ENCODE data around the gene ENTPD6. TPM values are rescaled to one million over a fixed set of nuclear protein-coding genes. Genes with fewer than 3 reads are reported as not detected.

ENTPD6 gene
- polyA plus RNA-seq (2013, experiment 1 of 2), result 33.8 TPM
- 27.6 TPM for polyA plus RNA-seq (2013, experiment 2 of 2)

DNA sequence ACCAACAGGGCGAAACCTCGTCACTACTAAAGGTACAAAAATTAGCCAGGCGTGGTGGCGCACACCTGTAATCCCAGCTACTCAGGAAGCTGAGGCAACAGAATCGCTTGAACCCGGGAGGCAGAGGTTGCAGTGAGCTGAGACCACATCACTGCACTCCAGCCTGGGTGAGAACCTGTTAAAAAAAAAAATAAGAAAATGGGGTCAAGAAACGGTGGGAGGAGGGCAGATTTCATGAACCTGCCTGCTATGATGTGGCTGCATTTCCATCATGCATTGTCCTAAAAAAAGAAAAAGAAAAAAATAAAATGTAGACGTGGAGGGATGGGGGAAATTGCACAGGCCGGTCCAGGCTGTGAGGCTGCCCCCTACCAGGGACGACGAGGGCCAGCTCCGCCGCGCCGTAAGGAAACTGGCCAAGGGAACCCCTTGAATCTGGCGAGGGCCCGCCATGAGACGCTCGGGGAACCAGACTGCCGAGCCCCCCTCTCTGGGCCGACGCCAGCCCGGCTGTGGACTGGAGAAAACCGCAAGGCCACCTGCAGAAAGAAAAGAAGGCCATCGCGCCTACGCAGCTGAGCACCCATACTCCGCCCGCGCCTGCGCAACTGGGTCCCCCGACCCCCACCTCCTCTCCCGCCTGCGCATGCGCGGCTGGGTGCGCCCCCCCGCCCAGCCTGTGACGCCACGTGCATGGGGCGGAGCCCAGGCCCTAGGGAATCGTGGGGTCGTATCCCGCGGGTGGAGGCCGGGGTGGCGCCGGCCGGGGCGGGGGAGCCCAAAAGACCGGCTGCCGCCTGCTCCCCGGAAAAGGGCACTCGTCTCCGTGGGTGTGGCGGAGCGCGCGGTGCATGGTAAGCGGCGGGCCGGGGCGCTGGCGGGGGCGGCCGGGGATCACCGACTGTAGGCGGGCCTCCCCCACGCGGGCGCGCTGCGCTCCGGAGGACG is at the start of gene ENTPD6:
TSS of gene ENTPD6 (plus strand) at position 699 of the 948 bp plus-strand sequence. CDS start 10,825 bp downstream, outside the sequence.
- WGBS, 2 experiments (ENCODE audit: insufficient coverage in 2 of 2), result 8 to 13% methylated on average over 46 to 68 of the region's 75 CpGs
- peak within 1 kb of the TSS; percentile 36 for H3K27ac ChIP-seq (ENCODE audit: low read depth, low read length, severe bottlenecking)
- no peaks in the 10 kb centered on the region for H3K4me1 ChIP-seq (ENCODE audit: control insufficient read depth, insufficient read depth, low read length, poor library complexity, severe bottlenecking)
- H3K4me3 ChIP-seq (ENCODE audit: extremely low read depth, insufficient read depth, low read length, poor library complexity, severe bottlenecking), result peak within 1 kb of the TSS; percentile 91
- H3K9me3 ChIP-seq (ENCODE audit: control insufficient read depth, low read length), result no peaks in the 10 kb centered on the region
- H3K36me3 ChIP-seq (ENCODE audit: control insufficient read depth, insufficient read depth, low read length), result peaks cover 10% of the 10 kb centered on the region

DNA sequence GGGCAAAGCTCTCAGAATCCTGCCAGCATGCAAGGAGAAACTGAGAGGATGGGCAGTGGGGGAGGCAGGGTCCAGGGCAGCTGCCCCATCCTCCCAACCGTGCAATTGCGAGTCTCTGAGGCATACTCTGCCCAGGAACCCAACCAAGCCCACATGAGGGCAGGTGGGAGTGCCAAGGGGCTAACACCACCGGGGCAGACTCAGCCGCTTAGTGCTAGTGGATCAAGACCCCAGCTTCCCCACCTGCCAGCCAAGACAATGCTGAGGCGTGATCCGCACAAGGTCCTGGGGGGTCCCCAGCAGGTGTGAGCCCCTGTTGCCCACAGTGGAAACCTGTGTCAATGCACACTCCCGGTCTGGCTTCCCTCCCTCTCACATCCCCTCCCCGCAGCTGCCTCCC is 48.5 kb upstream of the ENTPD6 start:
- Histone ChIP-seq H3K9me3 (ENCODE audit: control insufficient read depth, low read length) (no peaks in the 10 kb centered on the region), H3K27ac (ENCODE audit: low read depth, low read length, severe bottlenecking) (no peak overlapping the region), H3K4me3 (ENCODE audit: extremely low read depth, insufficient read depth, low read length, poor library complexity, severe bottlenecking) (no peak overlapping the region), H3K4me1 (ENCODE audit: control insufficient read depth, insufficient read depth, low read length, poor library complexity, severe bottlenecking) (no peaks in the 10 kb centered on the region), H3K36me3 (ENCODE audit: control insufficient read depth, insufficient read depth, low read length) (no peaks in the 10 kb centered on the region)
- 81 to 87% methylated on average over 8 of the region's 8 CpGs for WGBS, 2 experiments (ENCODE audit: insufficient coverage in 2 of 2)

DNA sequence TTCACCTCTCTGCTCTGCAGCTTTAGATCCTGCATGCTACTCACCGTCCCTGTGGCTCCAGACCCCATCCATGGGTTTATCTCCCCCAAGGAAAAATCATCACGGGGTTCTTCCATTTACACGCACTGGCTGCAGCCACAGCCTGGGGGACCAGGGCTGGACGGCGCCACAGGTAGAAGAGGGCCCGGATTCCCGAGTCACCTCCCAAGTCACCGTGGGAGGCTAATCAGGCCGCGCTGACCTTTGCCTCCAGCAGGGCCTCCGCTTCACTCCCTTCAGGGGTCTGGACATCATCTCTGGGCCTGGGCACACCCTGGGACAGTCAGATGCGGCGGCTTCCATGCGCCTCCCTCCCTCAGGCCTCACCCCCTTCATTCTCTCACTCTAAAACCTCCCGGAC is 47.8 kb upstream of the ENTPD6 start:
- Histone ChIP-seq H3K4me1 (ENCODE audit: control insufficient read depth, insufficient read depth, low read length, poor library complexity, severe bottlenecking) (no peaks in the 10 kb centered on the region), H3K36me3 (ENCODE audit: control insufficient read depth, insufficient read depth, low read length) (no peaks in the 10 kb centered on the region), H3K9me3 (ENCODE audit: control insufficient read depth, low read length) (no peaks in the 10 kb centered on the region), H3K27ac (ENCODE audit: low read depth, low read length, severe bottlenecking) (no peak overlapping the region), H3K4me3 (ENCODE audit: extremely low read depth, insufficient read depth, low read length, poor library complexity, severe bottlenecking) (no peak overlapping the region)
- 92% methylated on average over 11 to 12 of the region's 15 CpGs for WGBS, 2 experiments (ENCODE audit: insufficient coverage in 2 of 2)

DNA sequence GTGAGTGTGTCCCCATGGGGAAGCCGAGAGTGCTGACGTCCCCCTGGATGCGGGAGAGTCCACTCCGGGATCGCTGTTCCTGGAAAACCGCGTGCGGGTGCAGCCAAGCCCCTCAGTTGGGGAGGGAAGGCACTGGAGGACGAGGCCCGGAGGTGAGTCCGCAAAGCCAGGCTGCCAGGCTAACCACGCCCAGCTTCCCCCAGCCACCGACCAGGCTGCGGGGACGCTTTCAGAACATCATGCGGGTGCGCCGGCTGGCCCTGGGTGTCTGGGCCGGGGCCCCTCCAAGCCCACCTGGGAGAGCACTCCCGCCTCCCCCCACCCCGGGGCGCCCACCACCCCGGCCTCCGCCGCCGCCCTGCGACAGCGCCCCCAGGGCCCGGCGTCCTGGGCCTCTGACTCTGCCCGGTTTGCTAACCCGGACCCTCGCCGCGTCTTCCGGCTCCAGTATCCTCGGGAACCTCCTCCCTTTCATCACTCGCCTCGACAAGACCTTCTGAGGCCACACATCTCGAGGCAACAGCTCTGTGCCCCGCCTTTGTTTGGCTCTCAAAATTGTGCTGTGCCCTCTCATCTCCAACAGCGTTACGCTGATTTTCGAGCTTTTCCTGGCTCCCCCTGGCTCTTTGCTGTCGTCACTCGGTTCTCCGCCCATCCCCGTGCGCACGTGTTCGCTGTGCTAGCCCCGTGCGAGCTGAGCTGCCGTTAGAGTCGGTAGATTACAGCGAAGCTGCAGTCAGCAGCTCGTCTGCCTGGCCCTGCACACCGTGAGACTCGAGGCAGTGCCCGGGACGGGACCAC is 47.1 kb upstream of the ENTPD6 start:
- Histone ChIP-seq H3K4me3 (ENCODE audit: extremely low read depth, insufficient read depth, low read length, poor library complexity, severe bottlenecking) (no peak overlapping the region), H3K27ac (ENCODE audit: low read depth, low read length, severe bottlenecking) (no peak overlapping the region), H3K9me3 (ENCODE audit: control insufficient read depth, low read length) (no peaks in the 10 kb centered on the region), H3K4me1 (ENCODE audit: control insufficient read depth, insufficient read depth, low read length, poor library complexity, severe bottlenecking) (no peaks in the 10 kb centered on the region), H3K36me3 (ENCODE audit: control insufficient read depth, insufficient read depth, low read length) (no peaks in the 10 kb centered on the region)
- 39 to 46% methylated on average over 37 to 56 of the region's 61 CpGs for WGBS, 2 experiments (ENCODE audit: insufficient coverage in 2 of 2)

DNA sequence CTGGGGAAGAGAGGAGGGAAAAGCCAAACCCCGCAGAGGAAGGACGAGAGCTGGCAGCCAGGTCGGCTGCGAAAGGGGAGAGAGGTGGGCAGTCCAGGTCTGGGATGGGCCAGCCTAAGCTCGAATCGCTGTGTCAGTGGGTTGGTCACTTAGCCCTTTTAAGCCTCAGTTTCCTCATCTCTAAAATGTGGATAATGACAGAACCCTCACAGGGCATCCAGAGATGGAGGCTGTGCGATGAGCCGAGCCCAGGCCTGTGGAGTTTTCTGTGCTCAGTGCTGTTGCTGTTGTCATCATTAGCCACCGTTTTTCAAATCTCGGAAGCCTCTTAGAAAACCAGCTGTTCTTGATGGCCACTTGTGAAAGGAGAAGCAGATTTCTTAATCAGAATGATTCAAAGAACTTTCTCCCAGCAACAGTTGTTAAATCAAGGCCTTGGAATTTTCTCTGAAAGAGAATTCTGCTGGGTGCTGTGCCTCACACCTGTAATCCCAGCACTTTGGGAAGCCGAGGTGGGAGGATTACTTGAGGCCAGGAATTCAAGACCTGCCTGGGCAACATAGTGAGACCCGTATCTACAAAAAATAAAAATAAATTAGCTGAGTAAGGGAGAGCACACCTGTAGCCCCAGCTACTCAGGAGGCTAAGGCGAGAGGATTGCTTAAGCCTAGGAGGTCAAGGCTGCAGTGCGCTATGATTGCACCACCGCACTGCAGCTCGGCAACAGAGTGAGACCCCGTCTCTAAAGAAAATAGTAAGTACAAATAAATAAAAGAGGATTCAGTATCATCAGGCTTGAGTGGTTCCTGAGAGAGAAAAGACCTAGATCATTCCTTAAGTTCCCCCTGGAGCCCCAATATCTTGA is 46.3 kb upstream of the ENTPD6 start:
- no peaks in the 10 kb centered on the region for H3K4me1 ChIP-seq (ENCODE audit: control insufficient read depth, insufficient read depth, low read length, poor library complexity, severe bottlenecking)
- 79 to 82% methylated on average over 9 to 16 of the region's 17 CpGs for whole genome bisulfite sequencing, 2 experiments (ENCODE audit: insufficient coverage in 2 of 2)
- no peak overlapping the region for H3K4me3 ChIP-seq (ENCODE audit: extremely low read depth, insufficient read depth, low read length, poor library complexity, severe bottlenecking)
- no peaks in the 10 kb centered on the region for H3K9me3 ChIP-seq (ENCODE audit: control insufficient read depth, low read length)
- H3K27ac ChIP-seq (ENCODE audit: low read depth, low read length, severe bottlenecking), result no peak overlapping the region
- no peaks in the 10 kb centered on the region for H3K36me3 ChIP-seq (ENCODE audit: control insufficient read depth, insufficient read depth, low read length)

DNA sequence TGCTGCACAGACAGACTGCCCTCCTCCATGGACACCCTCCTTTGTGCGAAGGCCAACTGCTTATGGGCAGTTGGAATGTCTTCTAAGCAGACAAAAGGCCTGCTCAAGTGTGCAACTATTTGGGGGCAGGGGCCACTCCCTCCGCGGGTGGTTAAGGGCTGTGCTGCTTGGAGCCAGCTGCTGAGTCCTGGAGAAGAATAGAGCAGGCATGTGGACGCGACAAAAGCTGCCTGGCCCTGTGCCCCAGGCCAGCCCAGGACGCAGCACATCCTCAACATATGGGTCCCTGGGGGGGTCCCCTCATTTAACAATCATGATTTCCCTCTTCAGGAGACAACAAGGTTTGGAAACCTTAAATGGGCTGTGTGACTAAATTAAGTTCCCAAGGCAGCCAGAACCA is 45.5 kb upstream of the ENTPD6 start:
- H3K4me1 ChIP-seq (ENCODE audit: control insufficient read depth, insufficient read depth, low read length, poor library complexity, severe bottlenecking), result no peaks in the 10 kb centered on the region
- H3K9me3 ChIP-seq (ENCODE audit: control insufficient read depth, low read length), result no peaks in the 10 kb centered on the region
- no peak overlapping the region for H3K4me3 ChIP-seq (ENCODE audit: extremely low read depth, insufficient read depth, low read length, poor library complexity, severe bottlenecking)
- H3K36me3 ChIP-seq (ENCODE audit: control insufficient read depth, insufficient read depth, low read length), result no peaks in the 10 kb centered on the region
- 65 to 80% methylated on average over 5 of the region's 6 CpGs for WGBS, 2 experiments (ENCODE audit: insufficient coverage in 2 of 2)
- H3K27ac ChIP-seq (ENCODE audit: low read depth, low read length, severe bottlenecking), result no peak overlapping the region

DNA sequence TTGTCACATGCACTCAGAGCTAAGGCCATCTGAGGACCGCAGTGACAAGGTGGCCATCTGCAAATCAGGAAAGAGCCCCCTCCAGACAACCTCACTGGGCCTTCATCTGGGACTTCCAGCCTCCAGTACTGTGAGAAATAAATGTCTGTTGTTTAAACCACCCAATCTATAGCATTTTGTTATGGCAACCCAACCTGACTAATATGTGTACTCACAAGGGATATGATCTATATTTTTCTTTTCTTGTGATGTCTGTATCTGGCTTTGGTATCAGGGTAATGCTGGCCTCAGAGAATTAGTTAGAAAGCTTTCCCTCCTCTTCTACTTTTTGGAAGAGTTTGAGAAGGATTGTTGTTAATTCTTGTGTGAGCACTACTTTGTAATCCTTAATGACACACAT is 37.5 kb upstream of the ENTPD6 start:
- Histone ChIP-seq H3K9me3 (ENCODE audit: control insufficient read depth, low read length) (no peaks in the 10 kb centered on the region), H3K4me1 (ENCODE audit: control insufficient read depth, insufficient read depth, low read length, poor library complexity, severe bottlenecking) (no peaks in the 10 kb centered on the region), H3K27ac (ENCODE audit: low read depth, low read length, severe bottlenecking) (no peak overlapping the region), H3K36me3 (ENCODE audit: control insufficient read depth, insufficient read depth, low read length) (no peaks in the 10 kb centered on the region), H3K4me3 (ENCODE audit: extremely low read depth, insufficient read depth, low read length, poor library complexity, severe bottlenecking) (no peak overlapping the region)
- WGBS, 2 experiments (ENCODE audit: insufficient coverage in 2 of 2), result no CpG with 5 or more reads among the region's 1 CpG

DNA sequence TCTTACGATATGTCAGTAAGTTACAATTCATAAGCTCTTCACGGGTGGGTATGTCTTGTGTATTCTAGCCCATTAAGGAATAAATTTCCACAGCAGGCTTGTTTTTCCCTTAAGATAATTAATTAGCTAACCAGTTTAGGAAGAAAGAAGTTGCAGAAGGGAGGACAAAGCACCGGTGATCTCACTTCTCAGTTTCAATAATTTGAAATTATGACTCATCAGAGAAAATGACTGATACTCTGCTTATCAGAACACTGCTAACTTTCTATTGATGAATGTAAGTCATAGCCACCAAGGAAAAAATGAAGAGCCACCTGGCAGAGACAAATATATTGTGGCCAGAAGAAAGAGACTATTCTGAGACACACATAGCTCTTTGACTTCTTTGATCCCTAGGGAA is 35.0 kb upstream of the ENTPD6 start:
- Histone ChIP-seq H3K4me1 (ENCODE audit: control insufficient read depth, insufficient read depth, low read length, poor library complexity, severe bottlenecking) (no peaks in the 10 kb centered on the region), H3K9me3 (ENCODE audit: control insufficient read depth, low read length) (peaks cover 8% of the 10 kb centered on the region), H3K36me3 (ENCODE audit: control insufficient read depth, insufficient read depth, low read length) (no peaks in the 10 kb centered on the region), H3K27ac (ENCODE audit: low read depth, low read length, severe bottlenecking) (no peak overlapping the region), H3K4me3 (ENCODE audit: extremely low read depth, insufficient read depth, low read length, poor library complexity, severe bottlenecking) (no peak overlapping the region)
- no CpG with 5 or more reads among the region's 3 CpGs for WGBS, 2 experiments (ENCODE audit: insufficient coverage in 2 of 2)

DNA sequence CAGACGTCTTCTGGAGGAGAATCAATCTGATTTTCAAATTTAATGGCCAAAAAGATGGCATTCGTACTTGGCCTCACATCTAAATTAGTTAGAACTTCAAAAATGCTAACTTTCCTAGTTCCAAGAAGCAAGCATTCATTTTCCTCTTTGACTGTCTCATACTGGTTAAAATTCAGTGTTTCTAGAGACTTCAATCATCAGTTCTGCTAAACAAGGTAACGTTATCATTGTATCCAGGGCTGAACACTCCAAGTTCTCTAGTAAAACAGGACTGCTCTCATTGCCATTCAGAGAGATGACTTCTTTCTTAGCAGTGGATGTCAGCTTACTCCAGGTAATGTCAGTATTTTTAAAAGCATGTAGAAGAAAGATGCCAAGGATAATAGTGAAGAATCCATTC is 34.6 kb upstream of the ENTPD6 start:
- Histone ChIP-seq H3K4me3 (ENCODE audit: extremely low read depth, insufficient read depth, low read length, poor library complexity, severe bottlenecking) (no peak overlapping the region), H3K27ac (ENCODE audit: low read depth, low read length, severe bottlenecking) (no peak overlapping the region), H3K9me3 (ENCODE audit: control insufficient read depth, low read length) (peaks cover 8% of the 10 kb centered on the region), H3K4me1 (ENCODE audit: control insufficient read depth, insufficient read depth, low read length, poor library complexity, severe bottlenecking) (no peaks in the 10 kb centered on the region), H3K36me3 (ENCODE audit: control insufficient read depth, insufficient read depth, low read length) (no peaks in the 10 kb centered on the region)
- whole genome bisulfite sequencing, 2 experiments (ENCODE audit: insufficient coverage in 2 of 2), result 61 to 65% methylated on average over 2 to 3 of the region's 3 CpGs

DNA sequence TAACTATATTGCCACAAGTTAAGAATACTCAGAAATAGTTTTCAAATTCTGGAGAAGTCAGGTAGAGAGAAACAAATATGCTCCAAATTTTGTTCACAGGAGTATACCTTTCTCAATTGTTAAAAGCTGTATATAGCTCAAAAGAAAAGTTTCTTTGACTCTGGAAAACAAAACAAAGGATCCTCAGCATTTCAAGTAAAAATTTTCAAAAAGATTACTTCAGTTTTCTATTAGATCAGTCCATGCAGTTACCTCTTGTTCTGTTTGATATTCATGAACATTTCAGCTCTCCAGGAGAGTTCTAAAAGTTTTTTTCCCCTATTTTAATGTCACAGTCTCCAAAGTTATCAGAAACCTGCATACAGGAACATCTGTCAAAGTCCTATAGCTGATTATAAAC is 30.4 kb upstream of the ENTPD6 start:
- H3K4me1 ChIP-seq (ENCODE audit: control insufficient read depth, insufficient read depth, low read length, poor library complexity, severe bottlenecking), result no peaks in the 10 kb centered on the region
- no peak overlapping the region for H3K27ac ChIP-seq (ENCODE audit: low read depth, low read length, severe bottlenecking)
- no peak overlapping the region for H3K4me3 ChIP-seq (ENCODE audit: extremely low read depth, insufficient read depth, low read length, poor library complexity, severe bottlenecking)
- no peaks in the 10 kb centered on the region for H3K36me3 ChIP-seq (ENCODE audit: control insufficient read depth, insufficient read depth, low read length)
- peaks cover 8% of the 10 kb centered on the region for H3K9me3 ChIP-seq (ENCODE audit: control insufficient read depth, low read length)
